GM12892 (cell line): Measurements from ENCODE around the gene B3GALT4.

Source experiments
- POLR2A ChIP-seq: IDR thresholded peaks from 2 replicates; pipeline ENCODE4 v1.6.1; 2011; ENCODE audit warnings: low read depth, low read length, control low read depth
- POLR2AphosphoS5 ChIP-seq: IDR thresholded peaks from 2 replicates; pipeline ENCODE4 v1.6.1; 2011; ENCODE audit warnings: low read depth, low read length, control low read depth

GRCh38 chr6:33318426-33319073 is 41.6 kb downstream of the B3GALT4 start:
- TF ChIP-seq POLR2AphosphoS5 (no peak), POLR2A (no peak)
